ES-I3 (cell line): ENCODE data around the gene NPDC1.

Source experiments
- H3K36me3 ChIP-seq: 2 replicates; pipeline ENCODE4 v1.6.1; 2013; ENCODE audit warnings: mild to moderate bottlenecking, low read length, control low read depth, moderate library complexity; ENCODE audit not compliant: insufficient read depth
- H3K4me1 ChIP-seq: 2 replicates; pipeline ENCODE4 v1.6.1; 2013; ENCODE audit warnings: mild to moderate bottlenecking, control low read depth, low read length; ENCODE audit not compliant: insufficient read depth
- H3K9ac ChIP-seq: 2 replicates; pipeline ENCODE4 v1.6.1; 2013; ENCODE audit warnings: low read depth, mild to moderate bottlenecking, low read length, moderate library complexity
- H3K9me3 ChIP-seq: 2 replicates; pipeline ENCODE4 v1.6.1; 2013; ENCODE audit warnings: mild to moderate bottlenecking, low read length, moderate library complexity; ENCODE audit not compliant: control insufficient read depth, insufficient read depth

NPDC1 gene

GRCh38 chr9:137078701-137079400 is 32.9 kb upstream of the NPDC1 start:
- Histone ChIP-seq H3K36me3 (no peaks in the 10 kb centered on the region; the same call in 1 of the 2 replicates), H3K4me1 (peaks cover 17% of the 10 kb centered on the region), H3K9ac (peak overlapping the region; percentile 64; the same call in 1 of the 2 replicates), H3K9me3 (no peaks in the 10 kb centered on the region)

- peak overlapping the region; percentile 64; the same call in 1 of the 2 replicates for H3K9ac ChIP-seq
Measured at GRCh38 chr9:137077758-137078693, 32.0 kb upstream of the NPDC1 start.

GRCh38 chr9:137077010-137077747 is 31.2 kb upstream of the NPDC1 start, which contains the start of gene UAP1L1:
TSS of gene UAP1L1 (plus strand) at chr9:137077517. CDS start at chr9:137077533, 16 bp downstream.
- Histone ChIP-seq H3K4me1 (peaks cover 12% of the 10 kb centered on the region), H3K9ac (peak within 1 kb of the TSS; percentile 77), H3K9me3 (no peaks in the 10 kb centered on the region), H3K36me3 (no peaks in the 10 kb centered on the region; the same call in 1 of the 2 replicates)

More at GRCh38 chr9:137077758-137078693, 32.0 kb upstream of the NPDC1 start:
- H3K4me1 ChIP-seq: peaks cover 14% of the 10 kb centered on the region
- no peaks in the 10 kb centered on the region for H3K9me3 ChIP-seq
- H3K36me3 ChIP-seq: no peaks in the 10 kb centered on the region; the same call in 1 of the 2 replicates

GRCh38 chr9:137076636-137077009 is 30.6 kb upstream of the NPDC1 start:
- Histone ChIP-seq H3K36me3 (no peaks in the 10 kb centered on the region; the same call in 1 of the 2 replicates), H3K4me1 (peaks cover 12% of the 10 kb centered on the region), H3K9ac (peak overlapping the region; percentile 77), H3K9me3 (no peaks in the 10 kb centered on the region)

- Histone ChIP-seq H3K36me3 (no peaks in the 10 kb centered on the region), H3K4me1 (peaks cover 12% of the 10 kb centered on the region), H3K9me3 (no peaks in the 10 kb centered on the region), H3K9ac (no peak overlapping the region)
Measured at GRCh38 chr9:137075275-137075775, 29.3 kb upstream of the NPDC1 start.

- Histone ChIP-seq H3K36me3 (no peaks in the 10 kb centered on the region), H3K9me3 (no peaks in the 10 kb centered on the region), H3K9ac (no peak overlapping the region), H3K4me1 (peaks cover 12% of the 10 kb centered on the region)
Measured at GRCh38 chr9:137074657-137075274, 28.8 kb upstream of the NPDC1 start.

- H3K36me3 ChIP-seq: no peaks in the 10 kb centered on the region
- no peak overlapping the region for H3K9ac ChIP-seq
- H3K9me3 ChIP-seq: no peaks in the 10 kb centered on the region
- H3K4me1 ChIP-seq: peaks cover 12% of the 10 kb centered on the region
Measured at GRCh38 chr9:137073992-137074399, 28.0 kb upstream of the NPDC1 start.

GRCh38 chr9:137071282-137071681 is 25.3 kb upstream of the NPDC1 start:
- Histone ChIP-seq H3K4me1 (peaks cover 13% of the 10 kb centered on the region), H3K9ac (peak overlapping the region; percentile 76), H3K9me3 (no peaks in the 10 kb centered on the region), H3K36me3 (no peaks in the 10 kb centered on the region)

GRCh38 chr9:137070906-137071275 is 24.9 kb upstream of the NPDC1 start:
- no peaks in the 10 kb centered on the region for H3K36me3 ChIP-seq
- H3K4me1 ChIP-seq: peaks cover 13% of the 10 kb centered on the region
- H3K9ac ChIP-seq: peak overlapping the region; percentile 76
- H3K9me3 ChIP-seq: no peaks in the 10 kb centered on the region

- Histone ChIP-seq H3K4me1 (peaks cover 12% of the 10 kb centered on the region), H3K9me3 (no peaks in the 10 kb centered on the region), H3K36me3 (no peaks in the 10 kb centered on the region)
Measured at GRCh38 chr9:137070201-137070905, 24.4 kb upstream of the NPDC1 start, which contains the start of gene SAPCD2. TSS of gene SAPCD2 (minus strand) at chr9:137070557. CDS start at chr9:137070460, 97 bp downstream.

GRCh38 chr9:137069508-137070091 is 23.6 kb upstream of the NPDC1 start:
- Histone ChIP-seq H3K4me1 (peaks cover 5% of the 10 kb centered on the region; the same call in 1 of the 2 replicates), H3K9ac (peak overlapping the region; percentile 76), H3K9me3 (no peaks in the 10 kb centered on the region), H3K36me3 (no peaks in the 10 kb centered on the region)

More at GRCh38 chr9:137070201-137070905, 24.4 kb upstream of the NPDC1 start, which contains the start of gene SAPCD2:
- H3K9ac ChIP-seq: peak within 1 kb of the TSS; percentile 76

GRCh38 chr9:137068539-137069507 is 22.8 kb upstream of the NPDC1 start:
- Histone ChIP-seq H3K36me3 (no peaks in the 10 kb centered on the region), H3K9me3 (no peaks in the 10 kb centered on the region), H3K4me1 (peaks cover 4% of the 10 kb centered on the region; the same call in 1 of the 2 replicates), H3K9ac (peak overlapping the region; percentile 76; the same call in 1 of the 2 replicates)
